ENCODE data around the gene MEG3. TPM values are rescaled to one million over a fixed set of nuclear protein-coding genes. Genes with fewer than 3 reads are reported as not detected.
"Not testable (repeated sequence)": the region's sequence is repeated elsewhere in the genome, so short reads cannot be mapped to it uniquely, and the experiment has no call there.

Gene MEG3
- total RNA-seq, 4 donors from 2014 or later = 6.0 to 23.7 (median 9.4) TPM

- Histone ChIP-seq H3K36me3 (no peaks in the 10 kb centered on the region), H3K27ac (no peak overlapping the region), H3K4me3 (replicated peaks in 1 of 3) (no peak overlapping the region), H3K27me3 (no peaks in the 10 kb centered on the region), H3K4me1 (no peaks in the 10 kb centered on the region), H3K9me3 (no peaks in the 10 kb centered on the region)
- intact Hi-C loops (cut with DNase I) = no loop called here
- TF ChIP-seq POLR2A (IDR thresholded peaks at IDR 0.05) (no peak), CTCF (IDR thresholded peaks at IDR 0.05) (no peak)
- no peak for DNase-seq
- 81 to 88% methylated on average over 15 of the region's 15 CpGs for WGBS, 2 donors
Measured at GRCh38 chr14:100815478-100816285, 10.2 kb upstream of the MEG3 start.

GRCh38 chr14:100816286-100816949, 9.5 kb upstream of the MEG3 start:
- no peak for DNase-seq
- WGBS, 2 donors = 71 to 92% methylated on average over 5 of the region's 5 CpGs
- intact Hi-C loops (cut with DNase I) = no loop called here
- H3K36me3 ChIP-seq = no peaks in the 10 kb centered on the region
- TF ChIP-seq POLR2A (IDR thresholded peaks at IDR 0.05) (no peak), CTCF (IDR thresholded peaks at IDR 0.05) (no peak)
- H3K27ac ChIP-seq = no peak overlapping the region
- no peaks in the 10 kb centered on the region for H3K9me3 ChIP-seq
- no peaks in the 10 kb centered on the region for H3K4me1 ChIP-seq
- H3K4me3 ChIP-seq (replicated peaks in 1 of 3) = no peak overlapping the region
- no peaks in the 10 kb centered on the region for H3K27me3 ChIP-seq

DNA sequence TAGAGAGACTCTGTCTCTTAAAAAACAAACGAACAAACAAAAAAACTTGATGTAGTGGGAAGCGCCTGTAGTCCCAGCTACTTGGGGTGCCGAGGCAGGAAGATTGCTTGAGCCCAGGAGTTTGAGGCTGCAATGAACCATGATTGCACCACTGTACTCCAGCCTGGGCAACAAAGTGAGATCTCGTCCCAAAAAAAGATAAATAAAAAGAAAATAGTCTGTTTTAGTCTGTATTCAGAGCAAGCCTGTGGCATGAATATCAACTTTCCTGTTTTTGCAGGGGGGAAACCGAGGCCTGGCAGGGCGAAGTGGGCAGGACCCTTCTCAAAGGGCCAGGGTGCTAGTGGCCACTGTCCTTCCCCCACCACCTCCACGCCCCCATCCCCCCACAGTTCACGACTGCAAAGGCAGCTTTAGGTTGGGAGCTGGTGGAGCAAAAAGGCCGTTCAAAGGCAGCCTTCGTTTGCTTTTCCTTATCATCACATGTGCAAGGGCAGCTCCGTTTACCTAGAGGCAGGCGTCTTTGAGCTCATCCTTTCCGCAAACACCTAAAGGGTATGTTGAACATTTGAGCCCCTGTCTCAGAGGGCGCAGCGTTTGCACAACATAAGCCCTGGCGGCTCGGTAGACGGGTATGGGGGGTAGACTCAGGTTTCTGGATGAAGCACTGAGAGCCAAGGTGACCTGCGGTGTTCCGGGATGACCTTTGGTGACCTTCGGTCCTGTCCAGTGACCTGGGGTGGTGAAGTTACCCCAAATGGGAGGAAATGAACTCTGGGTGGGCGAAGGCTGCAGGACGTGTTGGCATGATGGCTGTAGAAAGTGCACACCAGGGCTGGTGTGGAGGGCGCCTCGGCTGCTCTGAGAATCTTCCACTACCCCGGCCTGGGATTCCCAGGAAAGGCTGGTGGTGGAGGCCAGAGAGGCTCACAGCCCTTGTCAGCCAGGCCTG, 8.7 kb upstream of the MEG3 start:
- no peak overlapping the region for H3K27ac ChIP-seq
- no peaks in the 10 kb centered on the region for H3K4me1 ChIP-seq
- no peak for TF ChIP-seq CTCF (IDR thresholded peaks at IDR 0.05)
- no peak for TF ChIP-seq POLR2A (IDR thresholded peaks at IDR 0.05)
- DNase-seq = no peak
- H3K36me3 ChIP-seq = no peaks in the 10 kb centered on the region
- H3K9me3 ChIP-seq = no peaks in the 10 kb centered on the region
- H3K4me3 ChIP-seq (replicated peaks in 1 of 3) = no peak overlapping the region
- 85 to 88% methylated on average over 25 to 26 of the region's 26 CpGs for WGBS, 2 donors
- intact Hi-C loops (cut with DNase I) = no loop called here
- H3K27me3 ChIP-seq = no peaks in the 10 kb centered on the region

GRCh38 chr14:100818221-100818699, 7.7 kb upstream of the MEG3 start:
- Histone ChIP-seq H3K27me3 (no peaks in the 10 kb centered on the region), H3K9me3 (no peaks in the 10 kb centered on the region), H3K4me1 (no peaks in the 10 kb centered on the region), H3K4me3 (replicated peaks in 1 of 3) (no peak overlapping the region), H3K36me3 (no peaks in the 10 kb centered on the region), H3K27ac (no peak overlapping the region)
- DNase-seq = no peak
- intact Hi-C loops (cut with DNase I) = no loop called here
- WGBS, 2 donors = 76 to 77% methylated on average over 3 of the region's 3 CpGs
- TF ChIP-seq CTCF (IDR thresholded peaks at IDR 0.05) (no peak), POLR2A (IDR thresholded peaks at IDR 0.05) (no peak)

- H3K36me3 ChIP-seq; H3K9me3 ChIP-seq; intact Hi-C loops (cut with DNase I); H3K27ac ChIP-seq; DNase-seq; H3K4me1 ChIP-seq; H3K27me3 ChIP-seq; H3K4me3 ChIP-seq (replicated peaks in 1 of 3): not testable (repeated sequence)
- 88 to 91% methylated on average over 10 of the region's 10 CpGs for WGBS, 2 donors
Measured at GRCh38 chr14:100818923-100819322, 7.0 kb upstream of the MEG3 start.

Measured in thyroid gland (tissue), 4 donors.